ENCODE results near the gene BMP6.
"Not testable (repeated sequence)": the region's sequence is repeated elsewhere in the genome, so short reads cannot be mapped to it uniquely, and the experiment has no call there.

BMP6 gene

DNA sequence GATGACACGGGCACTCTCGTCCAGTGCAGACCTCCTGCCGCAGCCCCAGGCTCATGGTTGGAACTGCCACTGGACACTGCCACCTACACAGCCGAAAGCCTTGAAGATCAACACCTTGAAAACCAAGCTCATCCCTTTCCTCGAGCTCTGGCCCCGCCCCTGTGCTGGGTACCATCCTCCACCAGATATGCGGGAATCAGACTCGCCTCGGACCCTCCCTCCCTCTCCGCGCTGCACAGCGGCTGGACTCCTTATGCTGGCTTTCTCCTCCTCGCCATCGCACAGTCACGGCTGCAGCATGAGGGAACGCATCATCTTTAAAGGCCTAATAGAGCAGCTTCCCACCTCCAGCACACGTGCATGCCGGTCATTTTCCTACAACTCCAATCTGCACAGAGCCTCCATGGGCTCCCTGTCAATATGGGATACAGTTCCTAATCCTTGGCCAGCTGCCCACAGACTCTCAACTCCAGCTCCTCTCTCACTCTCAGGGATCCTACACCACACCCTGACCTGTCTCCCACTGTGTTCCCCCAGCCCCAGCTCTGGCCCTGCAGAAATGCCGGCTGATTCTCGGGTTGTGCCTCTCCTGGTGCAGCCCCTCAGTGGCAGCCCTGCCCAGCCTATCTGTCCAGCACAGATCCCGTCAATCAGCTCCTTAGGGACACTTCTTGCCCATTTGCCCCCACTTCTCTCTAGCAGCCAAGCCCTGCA lies 161.5 kb downstream of the BMP6 start:
- no peak for DNase-seq

DNA sequence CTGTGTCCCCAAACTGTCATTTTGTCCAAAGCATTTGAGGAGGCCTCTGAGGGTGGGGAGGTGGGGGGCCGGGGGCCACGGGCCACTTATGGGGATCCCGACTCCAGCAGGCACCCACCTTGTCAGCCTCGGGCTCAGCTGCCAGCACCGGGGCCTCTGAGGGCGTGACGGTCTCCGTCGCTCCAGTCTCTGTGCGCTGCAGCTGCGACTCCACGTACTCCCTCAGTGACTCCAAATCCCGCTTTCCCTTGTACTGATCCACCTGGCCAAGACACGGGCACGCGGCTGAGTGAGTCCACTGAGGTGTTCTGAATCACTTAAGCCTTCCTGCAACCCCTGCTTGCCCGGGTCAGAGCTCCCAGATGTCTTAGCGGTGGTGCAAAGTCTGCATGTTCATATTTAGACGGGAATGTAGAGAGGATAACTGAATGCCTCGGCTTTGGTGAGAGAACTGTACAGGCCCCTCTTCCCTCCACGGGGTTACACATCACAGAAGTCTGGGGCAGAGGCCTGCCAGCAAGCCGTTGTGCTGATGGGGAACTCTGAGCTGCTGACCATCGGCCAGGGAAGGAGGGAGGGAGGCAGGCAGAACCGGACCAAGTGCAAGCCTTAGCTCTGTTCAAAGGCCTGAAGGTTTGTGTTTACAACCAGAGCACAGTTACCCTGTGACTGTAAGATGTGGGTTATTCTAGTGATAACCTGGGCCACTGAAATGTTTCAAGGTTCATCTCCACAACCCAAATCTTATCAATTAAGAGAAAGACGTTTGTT lies 162.9 kb downstream of the BMP6 start:
- no peak for DNase-seq

DNA sequence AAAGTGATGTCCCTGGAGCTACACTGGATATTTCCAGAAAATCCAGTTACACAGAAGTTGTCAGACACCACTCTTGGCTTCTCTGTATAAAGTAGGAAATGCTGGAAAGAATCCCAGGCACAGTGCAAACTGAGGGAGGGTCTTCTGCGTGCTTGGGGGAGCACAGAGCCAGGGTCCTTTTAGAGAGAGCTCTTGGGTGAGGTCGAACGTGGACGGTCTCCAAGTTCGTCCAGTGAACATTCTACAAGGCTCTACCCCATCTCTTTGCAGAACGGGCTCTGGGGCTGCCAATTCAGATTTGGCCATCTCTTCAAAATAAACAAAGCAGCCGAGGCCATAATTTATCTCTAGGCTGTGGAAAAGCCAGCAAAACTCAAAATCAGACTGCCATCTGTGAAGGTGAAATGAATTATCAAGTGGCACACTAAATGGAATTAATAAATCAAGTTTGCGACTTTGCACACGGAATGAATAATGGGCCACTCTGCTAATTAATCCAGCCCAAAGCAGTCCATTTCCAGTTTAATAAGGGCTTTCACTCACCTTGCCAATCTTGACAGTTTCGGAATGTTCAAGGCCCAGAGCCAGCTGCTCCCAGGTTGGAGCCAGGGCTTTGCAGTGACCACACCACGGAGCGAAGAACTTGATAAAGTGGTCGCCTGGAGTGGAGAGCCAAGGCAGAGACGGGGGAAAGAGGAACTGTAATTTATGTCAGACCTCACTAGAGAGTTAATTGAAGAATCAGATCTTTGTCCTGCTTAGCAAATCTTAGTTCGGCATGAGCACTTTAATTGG lies 165.4 kb downstream of the BMP6 start:
- no peak for DNase-seq

DNA sequence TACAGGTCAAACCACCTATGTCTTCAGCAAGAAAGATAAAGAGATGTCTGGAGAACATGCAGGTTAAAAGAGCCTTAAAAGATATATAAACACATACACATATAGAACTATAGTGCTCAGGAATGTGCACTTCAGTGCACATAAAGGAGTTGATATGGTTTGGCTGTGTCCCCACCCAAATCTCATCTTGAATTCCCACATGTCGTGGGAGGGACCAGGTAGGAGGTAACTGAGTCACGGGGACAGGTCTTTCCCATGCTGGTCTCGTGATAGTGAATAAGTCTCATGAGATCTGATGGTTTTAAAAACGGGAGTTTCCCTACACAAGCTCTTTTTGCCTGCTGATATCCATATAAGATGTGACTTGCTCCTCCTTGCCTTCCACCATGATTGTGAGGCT lies 166.5 kb downstream of the BMP6 start:
- not testable (repeated sequence) for DNase-seq

DNA sequence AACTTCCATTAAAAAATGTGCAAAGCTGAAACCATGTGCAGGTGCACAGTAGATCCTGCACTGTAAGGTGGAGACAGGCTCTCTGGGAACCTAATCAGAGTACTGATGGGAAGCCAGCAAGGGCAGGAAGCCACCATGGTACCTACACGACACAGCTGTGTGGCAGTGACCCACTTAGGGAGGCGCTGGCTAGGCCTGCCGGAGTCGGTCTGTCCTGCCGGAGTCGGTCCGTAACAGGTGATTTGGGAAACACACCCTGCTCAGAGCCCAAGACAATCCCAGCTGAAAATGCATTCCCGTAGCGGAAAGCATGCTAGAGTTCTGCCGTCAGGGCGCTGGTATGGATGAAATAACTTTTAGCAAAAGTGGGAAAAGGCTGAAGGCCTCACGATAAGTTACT lies 167.4 kb downstream of the BMP6 start:
- no peak for DNase-seq

DNA sequence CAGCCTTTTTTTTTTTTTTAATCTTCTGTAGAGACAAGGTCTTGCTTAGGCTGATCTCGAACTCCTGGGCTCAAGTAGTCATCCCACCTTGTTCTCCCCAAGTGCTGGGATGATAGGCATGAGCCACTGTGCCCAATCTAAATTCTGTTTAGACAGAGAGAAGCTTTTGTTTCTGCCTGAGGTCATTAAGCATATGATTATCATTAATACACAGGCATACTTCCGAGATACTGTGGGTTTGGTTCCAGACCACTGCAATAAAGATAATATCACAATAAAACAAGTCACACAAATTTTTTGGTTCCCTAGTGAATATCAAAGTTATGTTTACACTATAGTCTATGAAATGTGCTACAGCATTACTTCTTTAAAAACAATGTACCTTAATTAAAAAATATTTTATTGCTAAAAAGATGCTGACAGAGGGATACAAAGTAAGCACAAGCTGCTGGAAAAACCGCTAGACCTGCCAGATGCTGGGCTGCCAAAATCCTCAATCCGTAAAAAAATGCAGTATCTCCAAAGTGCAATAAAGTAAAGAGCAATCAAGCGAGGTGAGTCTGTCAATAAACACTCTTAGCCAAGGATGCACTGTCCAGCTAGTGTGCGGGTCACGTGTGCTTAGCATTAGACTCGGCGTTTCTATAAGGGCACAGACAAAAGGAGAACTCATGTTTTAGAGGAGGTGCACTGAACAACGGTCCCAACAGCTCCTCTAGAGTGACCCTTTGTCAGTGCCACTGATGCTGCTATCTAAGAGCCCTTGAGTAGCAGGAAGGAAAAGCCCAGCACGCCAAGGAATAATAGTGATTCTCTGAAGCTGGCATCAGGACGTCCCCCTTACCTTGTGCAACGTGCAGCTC lies 168.6 kb downstream of the BMP6 start:
- DNase-seq, result no peak

DNA sequence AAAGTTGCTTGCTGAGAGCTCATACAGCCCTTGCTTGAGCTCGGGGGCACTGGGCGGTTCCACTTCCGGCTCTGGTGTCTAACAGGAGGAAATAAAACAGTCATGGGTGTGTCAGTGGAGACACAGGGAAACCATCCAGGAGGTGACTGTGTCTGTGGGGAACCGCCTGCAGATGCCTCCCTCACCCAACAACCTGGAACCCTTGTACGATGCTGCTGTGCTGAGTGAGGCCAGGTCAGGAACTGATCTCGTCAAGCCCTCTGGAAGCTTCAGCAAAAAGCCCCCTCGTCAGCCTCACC lies 169.2 kb downstream of the BMP6 start:
- DNase-seq, result no peak

DNA sequence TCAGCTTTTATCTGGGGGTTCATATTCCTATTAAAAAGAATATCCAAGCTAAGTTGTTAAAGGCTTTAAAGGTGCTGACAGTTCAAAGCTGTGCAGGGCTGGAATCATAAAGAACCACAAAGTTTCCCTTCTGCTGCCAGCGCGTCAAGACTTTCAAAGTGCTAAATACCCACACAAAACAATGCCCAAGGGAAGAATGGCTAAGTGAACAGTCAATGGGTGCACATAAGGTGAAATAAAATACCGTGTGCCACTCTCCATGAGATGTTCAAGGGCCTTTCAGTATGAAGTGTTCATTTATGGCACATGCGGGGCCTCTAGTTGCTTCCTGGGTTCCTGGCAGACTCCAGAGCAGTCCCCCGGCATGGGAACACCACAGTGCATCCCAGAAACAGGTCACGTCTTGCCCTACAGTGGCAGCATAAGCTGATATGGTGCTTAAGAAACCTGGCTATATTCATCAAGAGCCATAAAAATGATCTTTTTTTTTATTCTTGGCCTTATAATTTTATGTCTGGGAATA lies 170.6 kb downstream of the BMP6 start:
- no peak for DNase-seq

DNA sequence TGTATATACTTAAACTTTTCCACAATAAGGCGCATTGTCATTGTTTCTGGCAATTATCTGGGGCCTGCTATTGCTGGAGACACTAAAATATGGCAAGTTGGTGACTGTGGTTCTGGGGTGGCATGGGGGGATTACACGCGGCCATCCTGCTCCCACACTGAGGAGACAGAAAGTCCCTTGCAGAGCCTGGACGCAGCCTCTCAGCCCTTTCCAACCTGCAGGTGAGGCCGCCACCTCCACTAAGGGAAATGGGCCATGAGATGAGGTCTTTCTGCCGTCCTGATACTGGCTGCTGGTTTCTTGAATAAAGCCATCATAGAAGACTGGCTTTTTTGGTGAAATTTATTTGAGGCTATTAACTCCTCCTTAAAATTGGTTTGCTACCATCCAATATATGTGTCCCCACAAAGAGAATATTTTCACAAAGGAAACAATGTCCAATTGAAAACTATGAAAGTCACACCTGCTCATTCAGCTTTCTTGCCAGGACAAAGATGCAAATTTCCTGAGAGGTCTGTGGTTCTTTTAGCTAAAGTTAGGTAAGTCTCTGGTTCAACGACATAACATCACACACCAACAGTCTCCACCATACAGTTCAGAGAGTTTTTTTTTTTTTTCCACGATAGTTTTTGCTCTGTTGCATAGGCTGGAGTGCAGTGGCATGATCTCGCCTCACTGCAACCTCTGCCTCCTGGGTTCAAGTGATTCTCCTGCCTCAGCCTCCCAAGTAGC lies 171.7 kb downstream of the BMP6 start:
- DNase-seq, result no peak

DNA sequence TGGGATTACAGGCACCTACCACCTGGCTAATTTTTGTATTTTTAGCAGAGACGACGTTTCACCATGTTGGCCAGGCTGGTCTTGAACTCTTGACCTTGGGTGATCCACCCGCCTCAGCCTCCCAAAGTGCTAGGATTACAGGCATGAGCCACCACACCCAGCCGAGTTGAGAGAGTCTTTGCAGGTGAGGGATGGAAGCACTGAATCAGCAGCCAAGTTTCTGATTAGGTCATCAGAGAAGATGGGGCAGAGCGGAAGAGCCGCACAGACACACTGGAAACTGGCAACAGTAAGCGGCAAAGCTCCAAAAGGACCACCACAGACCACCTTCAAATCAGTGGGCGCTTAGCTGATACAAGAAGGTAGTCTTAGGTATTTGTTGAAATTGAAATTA lies 172.3 kb downstream of the BMP6 start:
- not testable (repeated sequence) for DNase-seq

DNA sequence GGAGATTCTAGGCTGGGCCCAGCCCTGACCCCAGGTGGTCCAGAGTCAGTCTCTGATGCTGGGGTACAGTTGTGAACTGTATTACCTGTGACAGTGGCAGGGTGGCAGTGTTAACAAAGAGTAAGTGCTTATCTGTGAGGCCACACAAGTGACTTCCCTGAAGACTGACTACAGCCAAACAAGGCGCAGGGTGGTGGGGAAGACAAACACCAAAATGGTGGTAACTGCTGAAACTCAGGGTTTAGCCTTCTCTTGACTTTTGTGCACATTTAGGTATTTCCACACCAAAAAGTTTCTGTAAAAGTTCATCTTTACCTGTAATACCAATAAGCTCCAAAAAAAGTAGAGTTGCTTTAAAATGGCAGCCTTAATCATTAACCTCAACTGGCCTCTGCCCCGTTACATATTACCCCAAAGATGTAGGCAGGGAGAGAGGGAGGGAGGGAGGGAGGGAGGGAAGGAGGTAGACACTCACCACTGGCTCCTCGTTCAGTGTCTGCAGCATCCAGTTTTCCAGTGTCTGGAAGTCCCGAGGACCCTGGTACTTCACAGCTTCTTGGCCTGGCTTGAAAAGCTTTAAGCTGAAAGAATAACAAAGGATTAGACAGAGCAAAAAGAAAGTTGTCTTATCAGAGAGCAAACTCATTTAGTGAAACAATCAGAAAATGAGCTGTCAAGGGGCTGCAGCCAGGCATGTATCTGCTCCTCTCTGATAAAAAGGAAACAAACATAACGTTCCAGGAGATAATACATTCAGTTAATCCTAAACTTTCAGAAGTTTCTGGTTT lies 173.4 kb downstream of the BMP6 start:
- DNase-seq, result no peak

DNA sequence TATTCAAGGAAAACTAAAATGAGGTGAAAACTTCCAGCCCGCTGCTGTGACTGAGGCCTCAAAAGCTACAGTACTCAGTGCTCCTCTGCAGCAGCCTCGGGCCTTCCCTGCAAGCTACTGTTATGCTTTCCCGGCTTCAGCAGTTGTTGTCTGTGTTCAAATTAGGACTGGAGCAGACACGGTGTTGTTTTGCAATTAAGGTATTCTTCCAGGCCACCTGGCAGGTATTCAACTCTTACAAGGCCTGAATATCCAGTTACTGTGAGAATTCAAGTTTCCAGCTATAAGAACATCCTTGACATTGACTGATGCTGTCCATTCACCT lies 174.0 kb downstream of the BMP6 start:
- no peak for DNase-seq

DNA sequence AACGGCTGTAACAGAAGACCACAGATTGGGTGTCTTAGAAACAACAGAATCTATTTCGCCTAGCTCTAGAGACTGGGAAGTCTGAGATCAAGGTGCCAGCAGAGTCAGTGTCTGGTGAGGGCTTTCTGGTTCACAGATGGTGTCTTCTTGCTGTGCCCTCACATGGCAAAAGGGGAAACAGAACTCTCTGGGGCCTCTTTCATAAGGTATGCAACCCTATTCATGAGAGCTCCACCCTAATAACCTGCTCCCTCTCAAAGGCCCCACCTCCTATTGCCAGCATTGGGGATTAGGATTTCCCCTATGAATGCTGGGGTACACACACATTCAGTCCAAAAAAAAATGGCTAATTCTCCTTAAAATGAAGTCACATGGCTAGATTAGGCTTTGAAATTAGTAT lies 174.7 kb downstream of the BMP6 start:
- DNase-seq, result no peak

DNA sequence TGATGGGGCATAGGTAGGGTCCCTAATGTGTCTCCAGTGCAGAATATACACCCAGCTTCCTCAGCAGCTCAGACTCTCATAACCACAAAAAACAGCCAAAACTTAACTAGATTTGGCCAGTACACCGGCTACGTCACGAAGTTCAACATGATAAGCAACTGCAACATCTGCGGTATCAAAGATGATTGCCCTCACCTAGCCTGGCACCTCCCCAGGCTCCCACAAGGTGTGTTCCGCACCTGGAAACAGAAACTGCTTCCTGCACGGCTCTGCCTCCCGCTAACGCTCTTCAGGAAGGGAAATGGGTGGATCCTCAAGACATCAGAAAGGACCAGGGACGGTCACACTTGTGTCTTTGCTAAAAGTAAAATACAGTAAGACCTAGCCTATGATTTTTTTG lies 175.2 kb downstream of the BMP6 start:
- DNase-seq, result no peak

DNA sequence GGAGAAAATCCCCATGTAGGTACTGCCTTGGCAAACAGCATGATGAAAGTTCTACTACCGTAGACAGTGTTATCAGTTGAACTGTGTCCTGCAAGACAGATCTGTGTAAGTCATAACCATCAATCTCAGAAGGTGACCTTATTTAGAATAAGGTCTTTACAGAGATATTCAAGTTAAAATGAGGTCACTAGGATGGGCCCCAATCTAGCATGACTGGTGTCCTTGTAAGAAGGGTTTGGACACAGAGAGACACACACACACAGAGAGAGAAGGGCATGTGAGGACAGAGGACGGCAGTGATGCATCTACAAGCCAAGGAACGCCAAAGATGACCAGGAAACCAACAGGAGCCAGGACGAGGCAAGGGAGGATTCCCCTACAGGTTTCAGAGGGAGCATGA lies 175.9 kb downstream of the BMP6 start:
- no peak for DNase-seq

DNA sequence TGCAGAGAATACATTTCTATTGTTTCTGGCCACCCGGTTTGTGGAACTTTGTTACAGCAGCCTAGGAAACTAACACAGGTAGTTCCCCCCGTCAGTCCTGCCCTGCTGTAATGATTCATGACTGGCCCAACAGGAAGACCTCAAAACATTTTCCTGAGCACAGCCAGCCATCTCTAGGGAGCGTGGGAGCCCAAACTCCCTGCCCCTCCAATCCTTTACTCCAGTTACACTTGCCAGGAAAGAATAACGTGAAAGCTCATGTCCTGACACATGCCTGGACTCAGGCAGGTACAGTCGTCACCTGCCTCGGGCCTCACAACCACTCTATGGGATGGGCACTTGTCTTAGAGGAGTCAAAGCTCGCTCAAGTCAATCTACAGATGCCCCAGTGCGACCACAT lies 176.3 kb downstream of the BMP6 start:
- DNase-seq, result no peak

DNA sequence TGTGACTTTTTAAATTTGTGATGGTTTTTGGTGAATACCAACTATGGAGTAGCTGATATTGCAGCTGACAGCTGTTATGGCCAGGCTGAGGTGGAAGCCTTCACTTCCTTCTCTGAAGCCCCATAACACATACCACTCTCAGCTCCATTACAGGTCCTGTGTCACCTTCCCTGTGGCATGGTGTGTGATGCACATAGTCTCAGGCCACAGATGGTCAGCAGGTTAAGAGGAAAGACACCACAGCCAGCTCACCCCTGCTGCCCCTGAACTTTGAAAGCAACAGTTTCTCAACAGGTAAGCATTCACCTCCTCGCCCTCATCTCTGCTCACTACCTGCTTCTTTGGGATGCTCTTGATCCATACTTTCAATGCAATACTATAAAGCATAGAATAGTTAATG lies 177.0 kb downstream of the BMP6 start:
- no peak for DNase-seq

DNA sequence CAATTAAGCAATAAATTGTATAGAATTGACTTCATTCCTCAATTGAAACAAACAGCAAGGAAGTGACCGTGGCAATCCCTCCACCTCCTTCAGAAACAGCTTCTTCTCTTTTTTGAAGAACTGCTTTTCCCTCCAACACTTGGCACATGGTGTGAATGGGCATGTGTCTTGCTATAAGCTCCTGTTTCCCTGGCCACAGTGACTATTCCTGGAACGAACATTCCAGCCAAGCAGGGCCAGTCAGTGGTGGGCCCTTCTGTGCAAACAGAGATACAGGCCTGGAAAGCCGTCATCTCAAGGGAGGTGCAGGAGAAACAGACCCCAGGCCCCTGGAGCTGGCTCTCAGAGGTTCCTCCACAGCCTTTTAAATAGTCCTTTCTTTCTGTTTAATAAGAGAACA lies 177.8 kb downstream of the BMP6 start:
- DNase-seq, result no peak

DNA sequence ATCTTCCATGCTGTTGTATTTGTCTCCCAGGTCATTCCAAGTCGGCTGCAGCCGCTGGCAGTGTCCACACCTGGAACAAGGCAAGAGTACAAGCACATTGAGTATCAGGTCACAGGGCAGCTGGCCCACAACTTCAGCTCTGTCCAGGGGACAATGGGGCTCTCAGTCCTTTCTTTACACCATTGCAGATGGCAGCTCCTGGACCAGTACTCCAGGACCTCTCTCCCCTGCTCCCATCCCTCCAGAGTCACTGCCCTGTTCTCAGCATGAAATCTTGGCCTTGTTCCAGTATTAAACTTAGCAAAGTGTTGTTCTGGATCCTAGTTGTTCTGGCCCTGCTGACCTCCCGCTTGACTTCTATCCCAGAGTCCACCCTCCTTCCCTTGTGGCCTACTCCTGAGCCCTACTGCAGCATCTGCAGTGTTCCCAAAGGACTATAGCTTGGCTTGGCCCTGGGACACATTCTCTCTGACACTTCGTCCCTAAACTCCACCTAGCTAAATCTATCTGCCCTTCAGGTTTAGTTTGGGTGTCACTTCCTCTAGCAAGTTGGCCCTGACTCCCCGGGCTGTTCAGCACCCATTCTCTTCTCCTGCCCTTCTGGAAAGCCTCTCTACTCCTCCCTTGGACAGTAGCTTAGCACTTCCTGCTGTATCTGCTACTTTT lies 178.9 kb downstream of the BMP6 start:
- DNase-seq, result no peak

DNA sequence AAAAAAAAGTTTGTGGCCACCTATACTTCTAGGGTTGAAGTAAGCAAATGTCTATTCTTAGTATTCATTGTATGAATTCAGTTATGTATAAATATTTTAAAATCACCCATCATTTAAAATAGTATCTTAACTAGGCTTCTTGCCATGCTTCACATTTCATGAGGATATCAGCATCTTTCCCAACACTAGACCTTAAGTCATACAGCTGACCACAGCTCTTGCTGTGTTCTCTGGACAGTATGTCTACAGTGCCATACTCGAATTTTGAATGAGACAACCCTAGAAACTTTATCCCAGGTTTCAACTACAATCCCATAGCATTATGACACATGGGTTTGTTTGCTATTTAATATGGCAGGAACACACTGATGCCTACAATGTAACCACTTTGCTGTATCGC lies 179.5 kb downstream of the BMP6 start:
- no peak for DNase-seq

DNA sequence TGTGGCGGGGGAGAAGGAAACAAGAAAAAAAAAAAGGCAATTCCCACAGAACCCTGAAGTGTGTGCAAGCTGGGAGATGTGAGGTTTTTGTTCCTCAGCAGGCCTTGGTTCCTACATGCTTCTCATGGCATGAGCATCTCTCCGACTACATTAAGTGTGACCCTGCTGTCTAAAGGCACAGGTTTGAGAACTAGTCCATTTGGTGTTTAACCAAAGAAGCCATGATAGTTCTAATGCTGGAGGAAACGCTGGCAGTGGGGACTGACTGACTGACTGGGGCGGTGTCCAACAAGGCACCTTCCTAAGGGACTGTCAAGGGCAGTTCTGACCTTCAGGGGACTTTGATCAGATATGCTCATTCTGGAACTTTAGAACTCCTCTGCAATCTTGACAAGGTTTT lies 180.8 kb downstream of the BMP6 start:
- DNase-seq, result no peak
